Renal cortical epithelial cell (primary cell): Measurements from ENCODE around the gene PSRC1. TPM values are rescaled to one million over a fixed set of nuclear protein-coding genes. Genes with fewer than 3 reads are reported as not detected.

ENCODE experiments used
- DNase-seq: peaks from one replicate; pipeline ENCODE4 v3.0.0-alpha.2; 2011; ENCODE audit warnings: low read depth
- total RNA-seq: library from RNA; depleted of rRNA; stranded (reverse); fragments of >200 nt; gene quantifications from 2 replicates; pipeline ENCODE4 v1.2.3, GENCODE V29; 2014

The PSRC1 gene
- total RNA-seq, 1 donor from 2014 or later: 1.5 TPM

- DNase-seq: no peak
Measured at GRCh38 chr1:109258481-109259466, 24.2 kb downstream of the PSRC1 start.

GRCh38 chr1:109257682-109258421 is 25.1 kb downstream of the PSRC1 start:
- no peak for DNase-seq

GRCh38 chr1:109256971-109257681 is 25.8 kb downstream of the PSRC1 start:
- DNase-seq: peak; percentile 97

GRCh38 chr1:109256085-109256484 is 26.9 kb downstream of the PSRC1 start:
- DNase-seq: no peak

- DNase-seq: no peak
Measured at GRCh38 chr1:109255678-109256077, 27.3 kb downstream of the PSRC1 start.

- no peak for DNase-seq
Measured at GRCh38 chr1:109255097-109255651, 27.8 kb downstream of the PSRC1 start.

GRCh38 chr1:109254621-109255096 is 28.3 kb downstream of the PSRC1 start:
- peak; percentile 36 for DNase-seq

- peak; percentile 79 for DNase-seq
Measured at GRCh38 chr1:109253803-109254620, 28.9 kb downstream of the PSRC1 start.

GRCh38 chr1:109252893-109253802 is 29.8 kb downstream of the PSRC1 start:
- peak; percentile 77 for DNase-seq

GRCh38 chr1:109252167-109252892 is 30.6 kb downstream of the PSRC1 start:
- no peak for DNase-seq

- no peak for DNase-seq
Measured at GRCh38 chr1:109251277-109252166, 31.4 kb downstream of the PSRC1 start.

- DNase-seq: no peak
Measured at GRCh38 chr1:109250454-109251276, 32.3 kb downstream of the PSRC1 start.

GRCh38 chr1:109249654-109250401 is 33.1 kb downstream of the PSRC1 start:
- DNase-seq: no peak

GRCh38 chr1:109248797-109249629 is 33.9 kb downstream of the PSRC1 start, which contains the start of gene CELSR2:
CELSR2 (plus strand) TSS chr1:109249539; CDS start chr1:109250080, 541 bp downstream.
- peak; percentile 13 for DNase-seq

GRCh38 chr1:109248444-109248796 is 34.5 kb downstream of the PSRC1 start:
- no peak for DNase-seq
